Uterus (tissue), 4 donors: Measurements from ENCODE around the gene DIAPH2. TPM values are rescaled to one million over a fixed set of nuclear protein-coding genes. Genes with fewer than 3 reads are reported as not detected.

ENCODE experiments used
- DNase-seq, 2 donors: peaks; one replicate each; pipeline ENCODE4 v3.0.0-alpha.2; 2019 to 2020
- H3K27ac ChIP-seq, 2 donors: fragments of 200-600 bp; sonication (generic); 1 replicate in 1 of 2; 2 replicates in 1 of 2; pipeline ENCODE4 v1.5.1; 2016 to 2018
- H3K27me3 ChIP-seq, 2 donors: fragments of 200-600 bp; sonication (generic); one replicate each; pipeline ENCODE4 v1.5.1; 2018 to 2019; ENCODE audit warnings: control low read depth in 1 of 2
- H3K36me3 ChIP-seq, 2 donors: fragments of 200-600 bp; sonication (generic); one replicate each; pipeline ENCODE4 v1.5.1; 2019; ENCODE audit warnings: control low read depth in 1 of 2
- H3K4me1 ChIP-seq, 2 donors: fragments of 200-600 bp; sonication (generic); one replicate each; pipeline ENCODE4 v1.5.1; 2018 to 2019; ENCODE audit warnings: control low read depth in 1 of 2
- H3K4me3 ChIP-seq, 2 donors: fragments of 200-600 bp; sonication (generic); 1 replicate in 1 of 2; 2 replicates in 1 of 2; pipeline ENCODE4 v1.5.1; 2018 to 2019; ENCODE audit warnings: mild to moderate bottlenecking in 1 of 2
- H3K9me3 ChIP-seq, 2 donors: fragments of 200-600 bp; sonication (generic); one replicate each; pipeline ENCODE4 v1.5.1; 2019; ENCODE audit warnings: control low read depth in 1 of 2
- POLR2A ChIP-seq, 2 donors: fragments of 450-650 bp; IDR thresholded peaks; one replicate each; pipeline ENCODE4 v1.6.1; 2016; ENCODE audit warnings: antibody characterized with exemption in 2 of 2, mild to moderate bottlenecking in 1 of 2, moderate library complexity in 1 of 2
- intact Hi-C: fragments of 100-400 bp; cut with DNase I; formaldehyde crosslinking; loops from one replicate; pipeline ENCODE4 v1.15.1; 2023; ENCODE audit warnings: low total_unique reads
- total RNA-seq, 4 donors: library from RNA; depleted of rRNA in 3 of 4; stranded (reverse); fragments of >200 nt in 3 of 4; gene quantifications; one replicate each; pipeline versions ENCODE4 v1.1.0 to v1.2.4, GENCODE V29; 2014 to 2023
- TF ChIP-seq, protein P1 (sequence below), 4 experiments: fragments of 200-600 bp in 2 of 4; fragments of 450-650 bp in 2 of 4; sonication (generic) in 2 of 4; IDR thresholded peaks; one replicate each; pipeline ENCODE4 v1.5.1; 2016 to 2019; ENCODE audit warnings: antibody characterized with exemption in 4 of 4, mild to moderate bottlenecking in 2 of 4, moderate library complexity in 1 of 4
- donor health status: DM: yes; HTN: yes; CAD: no.

DIAPH2 gene
- total RNA-seq, 4 donors from 2014 or later = 16.7 to 41.5 (median 30.3) TPM

GRCh38 chrX:96753230-96753629, 68.6 kb downstream of the DIAPH2 start:
- TF ChIP-seq, protein P1, sequence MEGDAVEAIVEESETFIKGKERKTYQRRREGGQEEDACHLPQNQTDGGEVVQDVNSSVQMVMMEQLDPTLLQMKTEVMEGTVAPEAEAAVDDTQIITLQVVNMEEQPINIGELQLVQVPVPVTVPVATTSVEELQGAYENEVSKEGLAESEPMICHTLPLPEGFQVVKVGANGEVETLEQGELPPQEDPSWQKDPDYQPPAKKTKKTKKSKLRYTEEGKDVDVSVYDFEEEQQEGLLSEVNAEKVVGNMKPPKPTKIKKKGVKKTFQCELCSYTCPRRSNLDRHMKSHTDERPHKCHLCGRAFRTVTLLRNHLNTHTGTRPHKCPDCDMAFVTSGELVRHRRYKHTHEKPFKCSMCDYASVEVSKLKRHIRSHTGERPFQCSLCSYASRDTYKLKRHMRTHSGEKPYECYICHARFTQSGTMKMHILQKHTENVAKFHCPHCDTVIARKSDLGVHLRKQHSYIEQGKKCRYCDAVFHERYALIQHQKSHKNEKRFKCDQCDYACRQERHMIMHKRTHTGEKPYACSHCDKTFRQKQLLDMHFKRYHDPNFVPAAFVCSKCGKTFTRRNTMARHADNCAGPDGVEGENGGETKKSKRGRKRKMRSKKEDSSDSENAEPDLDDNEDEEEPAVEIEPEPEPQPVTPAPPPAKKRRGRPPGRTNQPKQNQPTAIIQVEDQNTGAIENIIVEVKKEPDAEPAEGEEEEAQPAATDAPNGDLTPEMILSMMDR (IDR thresholded peaks at IDR 0.05) = no peak
- TF ChIP-seq POLR2A (IDR thresholded peaks at IDR 0.05) = no peak
- no peak overlapping the region for H3K27ac ChIP-seq
- no peaks in the 10 kb centered on the region for H3K36me3 ChIP-seq

GRCh38 chrX:96756491-96756890, 71.8 kb downstream of the DIAPH2 start:
- H3K36me3 ChIP-seq = no peaks in the 10 kb centered on the region
- DNase-seq = no peak
- H3K4me1 ChIP-seq = no peaks in the 10 kb centered on the region
- no peaks in the 10 kb centered on the region for H3K27me3 ChIP-seq
- no peak overlapping the region for H3K4me3 ChIP-seq
- intact Hi-C loops = no loop called here
- no peaks in the 10 kb centered on the region for H3K9me3 ChIP-seq
- H3K27ac ChIP-seq = no peak overlapping the region
- TF ChIP-seq, protein P1 (IDR thresholded peaks at IDR 0.05) = no peak
- no peak for TF ChIP-seq POLR2A (IDR thresholded peaks at IDR 0.05)

More at GRCh38 chrX:96753230-96753629, 68.6 kb downstream of the DIAPH2 start:
- Histone ChIP-seq H3K9me3 (no peaks in the 10 kb centered on the region), H3K27me3 (no peaks in the 10 kb centered on the region), H3K4me3 (no peak overlapping the region), H3K4me1 (no peaks in the 10 kb centered on the region)
- no peak for DNase-seq
- intact Hi-C loops = no loop called here

DNA sequence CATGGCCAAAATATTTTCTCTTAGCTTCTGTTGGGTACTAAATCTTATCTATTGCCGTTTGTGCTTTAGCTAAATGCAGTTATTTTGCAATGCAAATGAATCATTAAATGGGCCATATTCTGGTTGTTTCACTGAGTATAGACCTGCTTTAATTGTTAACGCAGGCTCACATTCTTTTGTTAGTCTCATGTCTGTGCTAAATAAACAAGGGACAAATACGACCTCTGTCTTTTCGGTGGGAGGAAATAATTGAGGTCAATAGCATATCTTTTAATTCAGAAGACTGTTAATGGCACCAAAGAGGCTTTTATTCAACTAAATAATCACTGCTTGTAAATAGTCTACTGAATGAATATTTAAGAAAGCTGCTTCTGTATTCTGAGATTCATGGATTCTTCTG, 76.9 kb downstream of the DIAPH2 start:
- Histone ChIP-seq H3K27ac (no peak overlapping the region), H3K36me3 (no peaks in the 10 kb centered on the region), H3K4me1 (no peaks in the 10 kb centered on the region), H3K9me3 (no peaks in the 10 kb centered on the region), H3K27me3 (no peaks in the 10 kb centered on the region), H3K4me3 (no peak overlapping the region)
- DNase-seq = no peak
- TF ChIP-seq, protein P1 (IDR thresholded peaks at IDR 0.05) = no peak
- TF ChIP-seq POLR2A (IDR thresholded peaks at IDR 0.05) = no peak
- intact Hi-C loops = no loop called here

DNA sequence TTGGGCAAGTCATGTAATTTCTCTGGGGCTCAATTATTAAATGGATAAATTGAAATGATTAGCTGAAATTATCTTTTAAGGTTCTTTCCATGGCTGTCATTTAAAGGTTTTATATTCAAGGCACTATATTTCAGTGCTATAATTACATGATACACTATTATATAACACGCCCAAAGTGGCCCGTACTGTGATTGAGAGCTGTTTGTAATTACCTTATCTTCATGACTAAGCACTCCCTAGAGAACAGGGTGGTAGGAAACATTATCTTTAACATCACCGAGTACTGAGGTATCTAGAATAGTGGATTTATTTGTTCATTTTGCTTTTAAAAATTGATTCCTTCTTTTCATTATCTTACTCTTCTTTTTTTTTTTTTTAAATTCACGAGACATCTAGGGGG, 79.0 kb downstream of the DIAPH2 start:
- Histone ChIP-seq H3K9me3 (no peaks in the 10 kb centered on the region), H3K27ac (no peak overlapping the region), H3K27me3 (no peaks in the 10 kb centered on the region), H3K36me3 (no peaks in the 10 kb centered on the region), H3K4me3 (no peak overlapping the region), H3K4me1 (no peaks in the 10 kb centered on the region)
- no peak for TF ChIP-seq POLR2A (IDR thresholded peaks at IDR 0.05)
- TF ChIP-seq, protein P1 (IDR thresholded peaks at IDR 0.05) = no peak
- intact Hi-C loops = no loop called here
- DNase-seq = no peak

DNA sequence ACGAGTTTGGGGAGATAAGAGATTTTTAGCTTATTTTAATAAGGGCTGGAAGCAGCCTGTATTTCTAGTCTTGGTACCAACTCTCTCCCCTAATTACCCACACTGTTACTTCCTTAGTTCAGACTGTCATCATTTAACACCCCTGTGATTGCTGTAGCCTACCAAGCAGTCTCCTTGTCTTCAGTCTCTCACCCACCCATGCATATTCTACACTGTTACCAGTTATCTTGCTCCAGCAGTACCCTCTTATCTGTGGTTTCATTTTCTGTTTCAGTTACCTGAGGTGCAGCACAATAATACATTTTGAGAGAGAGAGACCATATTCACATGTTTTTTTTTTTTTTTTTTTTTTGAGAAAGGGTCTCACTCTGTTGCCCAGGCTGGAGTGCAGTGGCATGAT, 80.2 kb downstream of the DIAPH2 start:
- no peak for TF ChIP-seq POLR2A (IDR thresholded peaks at IDR 0.05)
- TF ChIP-seq, protein P1 (IDR thresholded peaks at IDR 0.05) = no peak
- no peak overlapping the region for H3K27ac ChIP-seq
- intact Hi-C loops = no loop called here
- H3K36me3 ChIP-seq = no peaks in the 10 kb centered on the region
- no peak overlapping the region for H3K4me3 ChIP-seq
- H3K27me3 ChIP-seq = no peaks in the 10 kb centered on the region
- H3K4me1 ChIP-seq = no peaks in the 10 kb centered on the region
- no peaks in the 10 kb centered on the region for H3K9me3 ChIP-seq
- DNase-seq = no peak
